Activated CD4-positive, CD25-positive, alpha-beta regulatory T cell treated with anti-CD3 and anti-CD28 coated beads, Interleukin-2, amount 50 U/mL, for 72 hours (primary cell): ENCODE results near the gene ARID5A.

Source experiments
- DNase-seq: peaks from one replicate; pipeline ENCODE4 v3.0.0; 2021

The ARID5A gene

GRCh38 chr2:96558485-96558884, 21.9 kb downstream of the ARID5A start:
- DNase-seq = no peak

- DNase-seq = no peak
These were observed 27.5 kb downstream of the ARID5A start for GRCh38 chr2:96564026-96564425.

GRCh38 chr2:96564563-96564962, 28.0 kb downstream of the ARID5A start:
- DNase-seq = no peak

GRCh38 chr2:96565111-96565510, 28.6 kb downstream of the ARID5A start:
- DNase-seq = no peak

GRCh38 chr2:96568094-96568493, 31.5 kb downstream of the ARID5A start:
- no peak for DNase-seq

GRCh38 chr2:96574364-96574763, 37.8 kb downstream of the ARID5A start:
- DNase-seq = no peak

GRCh38 chr2:96575785-96576456, 39.4 kb downstream of the ARID5A start:
- no peak for DNase-seq

GRCh38 chr2:96577501-96577900, 40.9 kb downstream of the ARID5A start:
- DNase-seq = no peak

GRCh38 chr2:96578731-96579130, 42.2 kb downstream of the ARID5A start:
- DNase-seq = no peak

- DNase-seq = no peak
These were observed 42.9 kb downstream of the ARID5A start for GRCh38 chr2:96579422-96579821.

- DNase-seq = no peak
These were observed 44.2 kb downstream of the ARID5A start for GRCh38 chr2:96580771-96581170.

GRCh38 chr2:96584017-96584416, 47.5 kb downstream of the ARID5A start:
- DNase-seq = no peak

- no peak for DNase-seq
These were observed 51.3 kb downstream of the ARID5A start for GRCh38 chr2:96587843-96588242.

- no peak for DNase-seq
These were observed 54.5 kb downstream of the ARID5A start for GRCh38 chr2:96591054-96591453.

GRCh38 chr2:96591494-96591893, 54.9 kb downstream of the ARID5A start:
- no peak for DNase-seq

- DNase-seq = no peak
These were observed 57.7 kb downstream of the ARID5A start for GRCh38 chr2:96594282-96594681.

GRCh38 chr2:96594691-96595152, 58.2 kb downstream of the ARID5A start:
- DNase-seq = no peak

GRCh38 chr2:96596596-96596995, 60.0 kb downstream of the ARID5A start:
- no peak for DNase-seq

- DNase-seq = no peak
These were observed 63.4 kb downstream of the ARID5A start for GRCh38 chr2:96599941-96600340.

GRCh38 chr2:96601382-96602292, 65.1 kb downstream of the ARID5A start:
- no peak for DNase-seq
